GM21717 (cell line): ENCODE measurements around the gene COL1A2.

Experiments used
- ATAC-seq: cut with Tn5 transposase; IDR thresholded peaks from one replicate; pipeline ENCODE4 v1.9.1; 2021; ENCODE audit warnings: mild to moderate bottlenecking, moderate library complexity; ENCODE audit not compliant: unreplicated experiment

COL1A2 gene

GRCh38 chr7:94432281-94432670 is 37.6 kb downstream of the COL1A2 start:
- no peak for ATAC-seq

GRCh38 chr7:94432817-94433216 is 38.1 kb downstream of the COL1A2 start:
- ATAC-seq = no peak

GRCh38 chr7:94433224-94433623 is 38.5 kb downstream of the COL1A2 start:
- no peak for ATAC-seq

GRCh38 chr7:94434042-94434441 is 39.3 kb downstream of the COL1A2 start:
- no peak for ATAC-seq

- peak; percentile 91 for ATAC-seq
Measured at GRCh38 chr7:94436018-94436604, 41.4 kb downstream of the COL1A2 start.

- no peak for ATAC-seq
Measured at GRCh38 chr7:94436700-94437099, 42.0 kb downstream of the COL1A2 start.

GRCh38 chr7:94439893-94440381 is 45.2 kb downstream of the COL1A2 start:
- ATAC-seq = no peak

GRCh38 chr7:94440451-94441039 is 45.9 kb downstream of the COL1A2 start:
- no peak for ATAC-seq

- ATAC-seq = no peak
Measured at GRCh38 chr7:94441138-94441537, 46.4 kb downstream of the COL1A2 start.

GRCh38 chr7:94442639-94443038 is 47.9 kb downstream of the COL1A2 start:
- no peak for ATAC-seq

GRCh38 chr7:94444813-94445212 is 50.1 kb downstream of the COL1A2 start:
- no peak for ATAC-seq

- no peak for ATAC-seq
Measured at GRCh38 chr7:94445696-94446194, 51.0 kb downstream of the COL1A2 start.

GRCh38 chr7:94446308-94446707 is 51.6 kb downstream of the COL1A2 start:
- ATAC-seq = no peak

GRCh38 chr7:94449151-94449725 is 54.5 kb downstream of the COL1A2 start:
- no peak for ATAC-seq

GRCh38 chr7:94450044-94450697 is 55.5 kb downstream of the COL1A2 start:
- no peak for ATAC-seq

GRCh38 chr7:94451187-94451586 is 56.5 kb downstream of the COL1A2 start:
- no peak for ATAC-seq

- no peak for ATAC-seq
Measured at GRCh38 chr7:94452239-94452638, 57.5 kb downstream of the COL1A2 start.

GRCh38 chr7:94453898-94454297 is 59.2 kb downstream of the COL1A2 start:
- no peak for ATAC-seq

GRCh38 chr7:94458041-94458440 is 63.3 kb downstream of the COL1A2 start:
- ATAC-seq = no peak

GRCh38 chr7:94466516-94466915 is 71.8 kb downstream of the COL1A2 start:
- no peak for ATAC-seq

- ATAC-seq = no peak
Measured at GRCh38 chr7:94471604-94472003, 76.9 kb downstream of the COL1A2 start.

GRCh38 chr7:94472608-94473007 is 77.9 kb downstream of the COL1A2 start:
- ATAC-seq = no peak
